Tibial nerve (tissue), 4 donors: Measurements from ENCODE around the gene PROM1.

Source experiments
- CTCF ChIP-seq, 5 experiments: fragments of 200-600 bp in 3 of 5; fragments of 450-650 bp in 2 of 5; sonication (generic) in 3 of 5; IDR thresholded peaks; one replicate each; pipeline ENCODE4 v1.5.1; 2016 to 2019; ENCODE audit warnings: antibody characterized with exemption in 5 of 5, mild to moderate bottlenecking in 3 of 5, moderate library complexity in 2 of 5
- EP300 ChIP-seq, 2 donors: sonication (generic); formaldehyde crosslinking; IDR thresholded peaks; one replicate each; pipeline ENCODE4 v1.6.1; 2017; ENCODE audit warnings: antibody characterized with exemption in 2 of 2, mild to moderate bottlenecking in 1 of 2
- POLR2A ChIP-seq, 2 donors: fragments of 450-650 bp; IDR thresholded peaks; one replicate each; pipeline ENCODE4 v1.6.1; 2017; ENCODE audit warnings: antibody characterized with exemption in 2 of 2, mild to moderate bottlenecking in 2 of 2, moderate library complexity in 2 of 2

- TF ChIP-seq CTCF (IDR thresholded peaks at IDR 0.05) = no peak
- TF ChIP-seq POLR2A (IDR thresholded peaks at IDR 0.05) = no peak
- no peak for TF ChIP-seq EP300 (IDR thresholded peaks at IDR 0.05)
Observed at GRCh38 chr4:16056681-16057385, 27.0 kb downstream of the PROM1 start.
